Smooth muscle cell of the brain vasculature (primary cell): Measurements from ENCODE around the gene C9orf78.

Experiments used
- DNase-seq: peaks from one replicate; pipeline ENCODE4 v3.0.0-alpha.2; 2012; ENCODE audit warnings: low read depth, low spot score

The C9orf78 gene

DNA sequence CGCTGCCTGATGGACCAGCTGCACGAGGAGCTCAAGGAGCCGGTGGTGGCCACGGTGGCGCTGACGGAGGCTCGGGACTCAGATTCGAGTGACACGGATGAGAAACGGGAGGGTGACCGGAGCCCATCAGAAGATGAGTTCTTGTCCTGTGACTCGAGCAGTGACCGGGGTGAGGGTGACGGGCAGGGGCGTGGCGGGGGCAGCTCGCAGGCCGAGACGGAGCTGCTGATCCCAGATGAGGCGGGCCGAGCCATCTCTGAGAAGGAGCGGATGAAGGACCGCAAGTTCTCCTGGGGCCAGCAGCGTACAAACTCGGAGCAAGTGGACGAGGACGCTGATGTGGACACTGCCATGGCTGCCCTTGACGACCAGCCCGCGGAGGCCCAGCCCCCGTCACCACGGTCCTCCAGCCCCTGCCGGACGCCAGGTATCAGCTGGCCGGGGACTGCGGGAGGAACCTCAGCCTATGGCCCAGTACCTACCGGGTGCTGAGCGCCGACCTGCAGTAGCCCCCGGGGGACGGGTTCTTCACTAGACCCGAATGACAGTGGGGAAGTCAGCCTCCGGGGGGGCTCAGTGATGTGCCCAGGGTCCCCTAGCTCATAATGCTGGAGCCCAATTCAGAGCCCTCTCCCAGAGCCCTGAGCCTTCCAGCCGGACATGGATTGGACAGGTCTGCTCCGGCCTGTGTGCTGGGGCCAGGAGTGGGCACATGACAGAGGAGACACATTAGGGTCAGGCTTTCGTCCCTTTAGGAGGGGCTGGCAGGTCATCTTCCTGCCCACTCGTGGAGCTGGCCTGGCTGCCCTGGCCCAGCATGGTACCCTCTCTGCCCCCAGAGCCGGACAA, 33.2 kb upstream of the C9orf78 start:
- DNase-seq = no peak

DNA sequence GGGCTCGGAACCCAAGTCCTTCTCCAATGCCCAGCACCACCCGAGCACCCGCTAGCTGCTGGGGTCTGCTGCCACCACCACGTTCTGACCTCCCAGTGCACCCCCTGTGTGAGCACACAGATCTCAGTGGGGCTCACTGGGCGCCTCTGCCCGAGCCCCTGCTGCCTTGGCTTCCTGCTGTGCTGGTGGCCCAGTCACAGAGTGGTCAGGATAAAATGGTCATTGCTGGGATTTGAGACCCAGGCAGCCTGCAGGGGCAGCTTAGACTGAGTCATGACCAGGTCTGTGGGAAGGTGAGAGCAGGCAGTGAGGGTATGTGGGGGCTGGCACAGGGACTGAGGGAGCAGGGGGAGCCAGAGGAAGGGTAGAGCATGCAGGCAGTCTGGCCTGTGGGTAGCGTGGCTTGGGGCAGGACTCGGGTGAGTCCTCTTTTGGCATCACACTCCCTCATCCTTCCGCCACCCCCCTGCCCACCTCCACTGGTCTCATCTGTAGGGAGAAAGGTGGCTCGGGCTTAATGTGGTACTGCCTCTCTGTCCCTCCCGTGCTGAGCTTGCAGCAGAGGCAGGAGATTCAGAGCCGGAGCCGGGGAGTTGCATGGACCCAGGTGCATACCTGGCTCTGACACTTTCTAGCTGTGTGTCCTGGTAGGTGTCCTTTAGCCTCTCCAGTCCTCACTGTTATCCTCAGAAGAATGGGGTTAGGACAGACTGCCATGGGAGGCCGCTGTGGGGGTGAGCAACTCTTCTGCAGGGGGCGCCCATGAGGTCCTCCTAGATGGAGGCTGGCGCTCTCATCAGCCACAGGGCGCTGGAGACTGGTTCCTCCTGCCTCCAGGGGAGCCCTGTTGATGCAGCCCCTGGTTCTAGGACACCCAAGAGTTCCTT, 32.3 kb upstream of the C9orf78 start:
- DNase-seq = no peak

DNA sequence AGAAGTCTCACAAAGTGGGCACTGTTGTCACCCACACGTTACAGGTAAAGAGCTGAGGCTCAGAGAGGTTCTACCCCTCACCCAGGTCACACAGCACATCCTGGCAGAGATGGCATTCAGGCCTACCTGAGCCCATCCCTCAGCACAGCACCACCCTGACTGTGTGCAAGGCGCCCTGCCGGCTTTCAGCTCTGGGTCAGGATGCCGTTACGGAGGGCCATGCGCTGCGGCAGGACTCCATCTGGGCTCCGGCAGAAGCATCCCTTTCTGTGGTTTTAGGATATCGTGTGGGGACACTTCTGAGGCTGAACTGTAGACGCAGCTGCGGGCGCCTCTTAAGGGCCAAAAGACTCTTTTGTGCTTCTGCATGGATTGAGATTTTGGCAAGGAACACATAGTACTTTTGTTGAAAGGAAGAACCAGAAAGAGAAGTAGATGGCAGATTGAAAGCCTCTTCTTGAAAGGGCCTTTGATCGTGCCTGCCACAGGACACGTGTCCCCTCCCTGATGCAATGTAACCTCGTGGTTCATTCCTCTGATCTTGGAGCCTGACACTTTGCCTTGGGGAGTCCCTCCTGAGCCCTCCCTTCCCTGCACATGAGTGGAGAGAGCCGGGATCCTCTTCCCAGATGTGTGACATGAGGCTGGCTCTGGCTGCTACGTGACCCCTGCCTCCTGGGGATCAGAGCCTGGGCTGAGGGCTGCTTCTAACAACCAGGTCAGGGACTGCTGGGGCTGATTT, 31.5 kb upstream of the C9orf78 start:
- DNase-seq = no peak

DNA sequence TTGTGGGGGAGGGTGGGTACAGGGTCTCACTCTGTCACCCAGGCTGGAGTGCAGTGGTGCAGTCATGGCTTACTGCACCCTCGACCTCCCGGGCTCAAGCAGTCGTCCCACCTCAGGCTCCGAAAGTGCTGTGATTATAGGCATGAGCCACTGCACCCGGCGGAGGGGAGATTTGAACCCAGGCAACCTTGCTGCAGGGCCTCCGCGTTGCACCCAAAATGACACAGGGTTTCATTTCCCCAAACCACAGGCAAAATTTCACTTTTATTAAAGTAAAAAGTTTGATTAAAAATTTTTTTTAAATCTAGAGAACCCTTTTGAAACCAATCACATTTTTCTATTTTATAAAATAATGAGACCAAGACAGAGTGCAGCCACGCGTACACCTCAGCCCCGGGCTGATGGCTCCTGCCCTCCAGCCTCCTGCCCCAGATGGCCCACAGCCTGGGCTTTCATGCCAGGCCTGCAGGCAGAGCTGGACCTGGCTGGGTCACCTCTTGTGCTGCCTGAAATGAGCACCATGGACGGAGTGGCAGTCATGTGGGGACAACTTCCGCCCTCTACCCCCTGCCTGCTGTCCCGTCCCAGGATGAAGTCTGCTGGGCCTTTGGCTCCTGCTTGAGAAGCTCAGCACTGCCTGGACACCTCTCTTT, 30.7 kb upstream of the C9orf78 start:
- no peak for DNase-seq

DNA sequence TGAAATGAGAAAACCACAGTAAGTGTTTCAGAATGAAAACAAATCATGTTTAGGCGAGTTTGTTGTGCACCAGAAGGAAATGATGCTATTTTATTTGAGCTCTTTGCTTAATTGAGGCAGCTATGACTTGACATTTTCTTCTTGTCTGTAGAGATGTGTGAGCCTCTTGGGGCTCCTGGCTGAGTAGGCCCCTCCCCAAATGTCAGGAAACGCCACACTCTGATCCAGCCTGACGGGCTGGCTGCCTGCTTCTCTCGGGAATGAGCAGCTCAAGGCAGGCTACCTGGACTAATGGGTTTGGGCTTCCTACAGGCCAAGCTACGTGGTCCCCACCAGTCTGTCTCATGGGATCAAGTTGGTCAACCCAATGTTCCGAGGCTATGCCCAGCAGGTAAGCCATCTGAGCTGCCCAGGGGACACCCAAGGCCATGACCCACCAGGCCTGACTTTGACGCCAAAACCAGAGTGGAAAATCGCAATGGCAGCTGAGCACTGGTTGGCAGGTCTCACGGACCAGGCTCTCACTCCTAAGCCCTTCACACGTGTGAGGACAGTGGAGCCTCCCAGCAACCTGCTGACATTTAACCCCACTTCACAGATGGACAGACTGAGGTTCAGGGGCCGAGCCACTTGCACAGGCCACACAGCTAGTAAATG, 30.0 kb upstream of the C9orf78 start:
- no peak for DNase-seq

DNA sequence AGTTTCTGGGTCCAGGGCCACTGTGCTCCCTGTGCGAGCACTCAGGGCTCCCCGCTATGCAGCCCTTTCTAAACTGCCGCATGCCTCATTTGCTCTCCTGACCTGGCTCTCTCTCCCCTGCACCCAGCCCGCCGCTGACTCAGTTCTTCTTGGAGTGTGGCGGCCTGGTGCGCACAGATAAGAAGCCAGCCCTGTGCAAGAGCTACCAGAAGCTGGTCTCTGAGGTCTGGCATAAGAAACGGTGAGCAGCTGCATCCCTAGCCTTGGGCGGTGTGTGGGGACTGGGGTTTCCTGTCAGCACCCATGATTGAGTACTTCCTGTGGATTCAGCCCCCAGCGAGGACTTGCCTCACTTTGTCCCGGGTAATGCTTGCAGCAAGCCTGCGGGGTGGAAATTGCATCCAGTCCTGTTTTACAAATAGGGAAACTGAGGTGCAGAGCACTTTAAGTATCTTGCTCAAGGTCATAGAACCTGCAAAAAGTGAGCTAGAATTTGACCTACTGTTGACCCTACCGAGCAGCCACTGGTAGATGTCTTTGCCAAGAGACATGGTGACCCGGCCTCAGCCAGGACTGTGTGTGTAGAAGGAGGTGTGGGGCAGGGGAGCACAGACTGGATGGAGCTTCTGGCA, 28.1 kb upstream of the C9orf78 start:
- DNase-seq = no peak

DNA sequence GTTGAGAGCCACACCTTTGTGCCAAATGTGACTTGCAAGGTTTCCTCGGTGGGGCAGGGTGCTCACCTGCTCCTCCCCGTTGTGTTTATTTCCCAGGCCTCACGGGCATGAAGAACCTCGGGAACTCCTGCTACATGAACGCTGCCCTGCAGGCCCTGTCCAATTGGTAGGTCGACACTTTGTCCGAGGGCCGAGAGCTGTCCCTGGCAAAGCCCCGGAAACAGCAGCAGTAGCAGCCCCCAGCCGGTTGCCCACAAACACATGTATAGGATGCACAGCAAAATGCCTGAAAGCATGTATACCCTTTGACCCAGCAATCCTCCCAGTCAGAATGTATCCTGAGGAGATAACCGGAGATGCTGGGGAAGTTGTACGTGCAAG, 26.4 kb upstream of the C9orf78 start:
- no peak for DNase-seq

DNA sequence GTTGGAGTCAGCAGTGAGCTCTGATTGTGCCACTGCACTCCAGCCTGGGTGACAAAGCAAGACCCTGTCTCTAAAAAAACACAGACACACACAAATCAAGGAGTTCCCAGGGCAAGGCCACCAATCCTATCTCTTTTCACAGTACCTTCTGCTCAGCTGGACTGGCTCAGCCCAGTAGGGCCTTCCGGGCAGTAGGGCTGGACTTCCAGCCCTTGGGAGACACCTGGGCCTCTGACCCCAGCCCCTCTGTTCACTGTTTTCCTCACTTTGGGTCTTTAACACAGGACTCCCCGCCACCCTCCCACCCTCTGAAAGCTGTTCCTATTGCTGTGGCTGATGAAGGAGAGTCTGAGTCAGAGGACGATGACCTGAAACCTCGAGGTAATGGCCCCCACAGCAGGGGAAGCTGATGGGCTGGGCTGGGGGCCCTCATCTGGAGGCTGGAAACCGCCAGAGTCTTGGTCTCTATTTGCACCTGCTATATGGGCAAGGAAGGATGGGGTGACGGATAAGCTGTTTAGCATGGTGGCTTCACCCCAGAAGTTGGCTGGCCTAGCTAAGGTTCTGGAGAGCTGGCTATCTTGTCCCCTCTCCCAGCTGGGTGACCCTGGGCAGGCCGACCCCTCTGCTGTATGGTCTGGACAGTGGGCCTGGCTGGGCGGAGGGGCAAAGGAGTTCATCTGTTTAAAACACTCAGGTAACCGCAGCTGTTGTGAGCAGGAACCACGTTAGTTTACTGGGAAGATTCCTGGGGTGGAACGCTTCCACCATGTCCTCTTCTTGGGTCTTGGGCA, 25.8 kb upstream of the C9orf78 start:
- DNase-seq = no peak

DNA sequence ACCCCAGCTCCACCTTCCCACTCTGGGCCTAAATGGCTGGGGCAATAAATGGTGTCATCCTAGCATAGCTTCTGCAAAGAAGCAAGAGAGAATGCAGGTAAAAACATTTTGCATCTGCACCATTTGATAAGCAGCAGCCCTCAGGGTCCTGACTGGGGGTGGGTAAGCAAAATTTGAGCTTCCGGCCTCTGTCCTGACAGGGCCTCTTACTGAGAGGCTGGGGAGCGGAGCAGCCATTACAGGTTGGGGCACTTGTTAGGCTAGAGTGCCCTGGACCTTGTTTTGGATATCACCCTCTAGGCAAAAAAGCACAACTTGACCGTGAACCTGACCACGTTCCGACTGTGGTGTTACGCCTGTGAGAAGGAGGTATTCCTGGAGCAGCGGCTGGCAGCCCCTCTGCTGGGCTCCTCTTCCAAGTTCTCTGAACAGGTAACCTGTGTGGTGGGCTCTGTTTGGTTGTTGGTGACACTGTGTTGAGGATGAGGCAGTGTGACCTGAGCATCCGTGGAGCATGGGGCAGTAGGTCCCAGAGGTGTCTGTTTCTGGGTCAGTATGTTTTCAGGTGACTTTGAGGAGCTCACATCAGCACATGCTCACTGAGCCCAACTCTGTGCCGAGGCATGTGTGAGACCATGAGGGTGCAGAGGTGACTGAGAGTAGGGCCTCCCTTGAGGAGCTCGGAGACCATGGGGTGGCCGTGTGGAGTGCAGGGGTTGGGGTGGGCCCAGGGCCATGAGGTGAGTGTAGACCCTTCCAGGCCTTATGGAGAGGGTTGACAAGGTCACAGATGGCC, 23.3 kb upstream of the C9orf78 start:
- no peak for DNase-seq

DNA sequence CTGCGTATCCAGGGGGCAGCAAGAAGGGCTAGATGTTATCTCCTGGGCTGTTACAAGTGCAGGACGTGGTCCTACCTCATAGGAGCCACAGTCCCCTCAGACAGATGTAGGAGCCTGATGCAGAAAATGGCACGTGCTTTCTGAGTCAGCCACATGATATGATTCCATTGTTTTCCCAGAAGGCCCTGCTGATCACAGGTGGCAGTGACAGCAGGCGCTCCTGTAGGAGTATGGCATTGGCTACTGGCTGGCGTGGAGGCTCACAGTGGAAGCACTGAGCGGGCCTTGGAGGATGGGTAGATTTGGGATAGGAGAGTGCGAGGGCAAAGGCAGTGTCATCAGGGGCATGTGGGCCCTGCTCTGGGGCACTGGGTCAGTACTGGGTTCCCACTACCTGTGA, 22.1 kb upstream of the C9orf78 start:
- no peak for DNase-seq

DNA sequence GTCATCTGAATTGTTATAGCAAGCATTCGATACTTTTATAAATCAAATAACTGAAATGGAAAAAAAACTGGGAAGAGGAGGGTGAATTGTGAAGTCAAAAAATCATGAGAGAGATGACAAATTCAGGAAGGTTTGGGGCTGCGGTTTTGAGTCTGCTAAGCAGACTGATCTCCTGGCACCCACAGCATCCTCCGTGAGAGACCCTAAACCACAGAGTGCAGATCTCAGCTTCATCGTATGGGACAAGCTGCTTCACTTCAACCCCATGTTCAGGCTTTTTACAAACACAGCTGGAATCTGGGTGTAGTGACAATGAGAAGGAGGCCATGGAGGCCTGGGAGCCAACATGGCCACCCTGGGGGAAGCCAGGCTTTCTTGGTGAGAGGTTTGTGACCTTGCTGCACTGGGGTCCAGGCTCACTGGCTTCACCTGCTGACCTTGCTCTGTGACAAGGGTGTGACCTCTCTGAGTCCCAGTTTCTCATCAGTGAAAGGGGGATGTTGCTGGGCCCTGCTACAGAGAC, 19.6 kb upstream of the C9orf78 start:
- DNase-seq = no peak

DNA sequence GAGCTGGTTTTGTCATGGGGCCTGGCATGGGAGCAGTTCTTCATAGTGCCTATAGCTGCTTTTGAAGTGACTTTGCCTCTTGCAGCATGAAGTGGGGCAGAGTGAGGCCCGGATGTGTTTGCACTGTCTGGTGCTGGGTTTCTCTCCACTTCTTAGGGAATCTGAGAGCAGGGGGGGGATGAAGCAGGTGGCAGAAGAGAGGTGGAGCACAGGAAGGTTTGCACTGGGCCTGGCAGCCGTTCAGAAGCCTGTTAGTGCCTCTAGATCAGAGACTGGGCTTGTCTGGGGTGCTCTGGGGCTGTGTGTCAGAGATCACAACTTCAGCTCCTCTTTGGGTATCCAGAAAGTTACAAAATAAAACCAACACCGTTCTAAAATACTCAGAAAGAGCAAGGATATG, 18.5 kb upstream of the C9orf78 start:
- DNase-seq = no peak

DNA sequence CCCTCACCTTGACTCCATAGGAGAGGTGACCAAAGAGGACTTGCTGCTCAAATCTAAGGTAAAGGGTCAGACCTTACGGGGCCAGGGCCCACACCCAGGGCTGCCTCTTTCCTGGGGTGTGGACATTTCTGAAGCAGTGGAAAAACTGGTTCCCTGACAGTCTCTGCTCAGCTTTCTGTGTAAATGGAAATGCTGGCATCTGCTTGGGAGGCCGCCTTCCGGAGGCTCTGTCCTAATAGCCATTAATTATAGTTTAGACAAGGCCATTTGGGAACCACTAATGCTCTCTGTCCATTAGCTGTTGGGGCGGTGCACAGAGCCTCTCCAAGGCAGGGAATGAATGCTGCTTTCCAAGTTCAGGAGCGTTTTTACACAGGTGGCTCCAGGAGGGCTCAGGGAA, 17.5 kb upstream of the C9orf78 start:
- no peak for DNase-seq

DNA sequence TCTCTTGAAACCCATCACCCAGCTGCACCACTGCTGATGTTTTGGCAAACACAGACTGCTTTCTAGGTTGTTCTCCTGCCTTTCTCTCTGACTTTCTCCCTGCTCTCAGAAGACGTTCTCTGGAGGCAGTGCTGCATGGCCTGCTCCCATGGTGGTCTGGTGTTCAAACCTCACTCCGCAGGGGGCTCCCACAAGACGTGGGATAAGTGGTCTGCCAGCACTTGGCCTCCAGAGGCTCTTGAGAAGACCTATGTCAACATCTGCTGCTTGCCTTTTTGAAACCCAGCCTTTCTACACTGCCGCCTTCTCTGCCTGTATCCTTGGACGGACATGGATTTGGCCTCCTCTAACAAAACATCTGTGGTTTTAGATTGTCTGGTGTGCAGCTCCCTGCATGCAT, 16.7 kb upstream of the C9orf78 start:
- DNase-seq = no peak

DNA sequence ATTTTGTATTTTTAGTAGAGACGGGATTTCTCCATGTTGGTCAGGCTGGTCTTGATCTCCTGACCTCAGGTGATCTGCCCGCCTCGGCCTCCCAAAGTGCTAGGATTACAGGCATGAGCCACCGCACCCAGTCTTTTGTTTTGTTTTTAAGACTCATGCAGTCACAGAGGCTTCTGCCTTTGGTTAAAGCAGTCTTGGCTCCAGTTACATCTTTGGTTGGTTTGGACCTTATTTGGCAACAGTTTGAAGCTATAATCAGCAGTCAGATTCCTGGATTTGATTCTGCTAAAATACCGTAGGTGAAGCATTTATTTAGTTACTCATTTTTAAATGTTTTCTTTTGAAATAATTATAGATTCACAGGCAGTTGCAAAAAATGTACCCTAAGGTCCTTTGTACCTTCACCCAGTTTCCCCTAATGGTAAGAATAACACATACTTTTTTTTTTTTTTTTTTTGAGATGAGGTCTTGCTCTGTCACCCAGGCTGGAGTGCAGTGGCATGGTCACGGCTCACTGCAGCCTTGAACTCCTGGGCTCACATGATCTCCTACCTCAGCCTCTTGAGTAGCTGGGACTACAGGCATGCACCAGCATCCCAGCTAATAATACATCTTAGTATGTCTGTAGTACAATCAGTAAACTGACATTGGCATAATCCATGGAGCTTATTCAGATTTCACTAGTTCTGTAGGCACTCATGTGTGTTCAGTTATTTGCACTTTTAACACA, 15.9 kb upstream of the C9orf78 start:
- DNase-seq = no peak

DNA sequence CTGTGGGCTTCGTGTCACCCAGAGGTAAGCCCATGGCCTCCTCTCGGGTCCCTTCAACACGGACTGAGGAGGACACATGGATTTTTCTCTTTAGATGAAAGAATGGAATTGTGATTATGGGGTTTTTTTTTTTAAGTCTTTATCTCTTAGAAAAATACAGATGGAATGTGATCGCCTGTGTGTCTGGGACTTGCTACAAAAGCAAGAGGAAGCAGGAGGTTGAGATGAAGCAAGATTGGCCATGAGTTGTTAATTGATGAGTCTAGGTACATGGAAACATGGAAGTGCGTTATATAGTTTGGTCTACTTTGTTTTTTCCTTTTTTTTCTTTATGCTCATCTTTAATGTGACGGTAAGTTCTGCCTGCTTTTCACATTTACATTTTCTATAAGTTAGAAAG, 14.8 kb upstream of the C9orf78 start:
- no peak for DNase-seq

DNA sequence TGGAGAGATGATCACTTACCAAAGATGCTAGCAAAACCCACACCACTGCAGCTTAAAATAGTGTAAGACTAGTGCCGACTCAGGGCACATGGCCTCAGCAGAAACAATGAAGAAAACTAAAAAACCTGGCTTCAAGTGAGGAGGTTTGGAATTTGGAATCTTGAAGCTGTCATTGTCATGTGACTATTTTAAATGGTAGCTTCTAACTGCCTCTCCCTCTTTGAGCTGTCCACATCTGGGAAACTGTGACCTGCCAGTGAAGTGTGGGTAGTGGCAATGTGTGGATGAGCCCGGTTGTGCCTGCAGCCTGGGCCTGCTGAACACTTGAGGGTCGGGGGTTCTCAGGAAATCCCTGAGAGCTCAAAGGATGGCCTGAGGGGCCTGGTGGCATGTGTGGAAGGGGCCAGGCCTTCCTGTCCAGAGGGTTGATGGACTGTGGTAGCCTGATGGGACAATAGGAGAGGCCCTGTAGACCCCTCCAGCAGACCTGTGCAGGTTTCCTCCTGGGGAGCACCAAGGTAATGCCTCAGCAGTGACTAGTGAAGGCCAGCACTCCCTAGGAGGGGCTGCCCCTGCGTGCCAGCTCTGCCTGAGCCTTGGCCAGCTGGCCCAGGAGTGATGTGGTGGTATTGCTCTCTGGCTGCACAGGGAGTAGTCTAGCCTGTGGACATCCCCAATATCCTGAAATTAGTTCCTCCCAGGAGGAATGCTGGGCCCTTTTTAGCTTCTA, 13.8 kb upstream of the C9orf78 start:
- no peak for DNase-seq
